Measurements from ENCODE around the gene RBM33.

Gene RBM33

DNA sequence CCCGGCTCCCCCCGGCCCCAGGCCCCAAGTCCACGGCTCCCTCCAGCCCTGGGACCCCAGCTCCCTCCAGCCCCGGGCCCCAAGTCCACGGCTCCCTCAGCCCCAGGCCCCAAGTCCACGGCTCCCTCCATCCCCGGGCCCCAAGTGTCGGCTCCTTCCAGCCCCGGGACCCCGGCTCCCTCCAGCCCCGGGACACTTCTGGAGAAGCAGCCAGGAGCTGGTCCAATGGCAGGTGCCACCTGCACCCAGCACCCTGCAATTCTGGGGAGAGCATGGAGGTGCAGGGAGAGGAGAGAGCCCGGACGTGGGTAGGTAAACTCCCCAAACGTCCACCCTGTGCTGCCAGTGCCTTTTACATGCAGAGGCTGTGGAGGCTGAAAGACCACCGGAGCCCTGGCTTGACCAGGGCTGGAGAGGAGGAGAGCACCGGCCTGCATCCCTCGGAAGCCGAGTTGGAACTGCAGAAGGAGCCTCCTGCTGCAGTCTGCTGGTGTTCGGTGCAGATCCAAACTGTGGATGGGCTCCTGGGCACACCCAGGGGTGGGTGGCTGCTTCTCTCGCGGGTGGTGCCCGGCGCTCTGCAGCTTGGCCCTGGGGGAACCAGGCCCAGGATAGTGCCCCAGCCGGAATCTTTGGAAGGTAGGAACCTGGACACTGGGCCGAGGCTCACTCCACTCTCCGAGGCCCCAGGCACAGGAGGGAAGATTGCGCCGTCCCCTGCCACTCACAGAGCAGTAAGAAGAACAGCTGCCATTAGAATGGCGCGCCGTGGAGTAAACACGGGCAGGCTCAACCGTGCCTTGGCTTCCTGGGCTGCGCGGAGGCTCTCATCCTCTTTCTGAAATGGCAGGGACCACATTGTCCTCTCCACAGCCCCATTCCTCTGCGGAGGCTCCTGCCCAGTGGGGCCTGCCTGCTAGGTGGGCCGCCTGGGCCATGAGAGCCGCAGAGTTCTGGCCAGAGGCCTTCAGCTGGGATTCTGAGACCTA is 153.1 kb downstream of the RBM33 start:
- DNase-seq (ENCODE audit: low spot score): no peak

DNA sequence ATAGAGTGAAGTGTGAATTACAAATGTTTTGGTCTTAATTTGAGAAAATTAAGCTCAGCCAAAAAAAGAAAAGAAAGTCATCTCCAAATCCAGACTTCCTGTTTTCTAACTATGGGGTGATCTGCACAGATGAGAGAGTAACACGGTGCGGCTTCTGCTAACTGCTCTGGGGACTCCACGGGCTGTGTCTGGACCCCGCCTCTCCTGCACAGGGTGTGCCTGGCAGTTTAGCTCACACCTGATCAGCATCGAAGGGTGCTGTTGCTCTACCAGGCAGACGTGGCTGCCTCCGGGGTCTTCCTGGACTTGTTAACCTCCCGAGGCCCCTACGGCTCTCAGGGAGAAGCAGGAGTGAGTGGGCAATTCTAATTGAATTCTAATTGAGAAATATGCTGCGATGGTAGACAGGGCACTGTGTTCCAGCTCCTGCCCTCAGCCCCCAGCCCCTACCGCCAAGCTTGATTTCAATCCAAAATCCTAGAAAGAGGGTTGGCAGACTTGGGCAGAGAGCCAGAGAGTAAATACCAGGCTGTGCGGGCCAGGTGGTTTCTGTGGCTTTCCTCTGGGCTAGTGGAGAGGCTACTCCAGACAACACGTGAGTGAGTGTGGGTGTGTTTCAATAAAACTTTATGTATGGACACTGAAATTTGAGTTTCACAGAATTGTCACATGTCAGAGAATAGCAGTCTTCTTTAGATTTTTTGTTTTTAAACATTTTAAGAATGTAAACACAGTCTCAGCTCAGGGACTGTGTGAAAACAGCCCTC is 154.4 kb downstream of the RBM33 start:
- DNase-seq (ENCODE audit: low spot score): no peak

DNA sequence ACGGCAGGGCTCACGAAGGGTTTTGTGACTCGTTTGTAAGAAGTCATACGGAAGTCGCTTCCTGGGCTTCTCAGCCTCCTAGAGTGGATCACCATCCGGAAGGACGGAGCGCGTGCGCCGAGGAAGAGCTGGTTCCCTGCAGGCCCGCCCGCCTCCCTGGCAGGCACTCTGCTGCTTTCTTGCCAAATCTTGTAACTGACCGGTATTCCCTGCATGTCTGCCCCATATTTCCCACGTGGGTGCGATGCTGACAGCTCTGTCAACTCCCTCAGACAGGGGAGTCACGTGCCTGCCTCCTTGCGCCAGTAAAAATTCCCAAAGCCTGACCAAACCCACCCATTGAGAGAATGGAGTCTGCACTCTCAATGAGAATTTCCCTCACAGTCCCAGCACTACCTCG is 155.1 kb downstream of the RBM33 start:
- DNase-seq (ENCODE audit: low spot score): peak; percentile 44

DNA sequence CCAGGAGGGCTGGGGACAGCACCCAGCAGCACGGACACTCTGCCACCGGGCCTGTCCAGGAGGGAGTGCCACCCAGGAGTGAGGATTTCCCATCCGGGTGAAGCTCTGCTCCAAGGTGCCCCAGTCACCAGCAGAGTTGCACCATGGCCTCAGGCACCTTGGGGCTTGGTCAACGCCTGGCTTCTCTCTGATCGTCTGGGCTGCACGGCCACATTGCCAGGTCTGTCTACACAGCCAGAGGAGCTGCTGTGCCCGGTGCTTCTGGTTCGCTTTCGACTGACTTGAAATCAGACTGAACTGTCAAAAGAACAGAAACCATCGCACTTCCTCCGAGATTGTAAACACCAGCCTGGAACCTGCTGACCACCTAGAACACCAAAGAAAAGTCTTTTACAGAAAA is 155.8 kb downstream of the RBM33 start:
- DNase-seq (ENCODE audit: low spot score): no peak

DNA sequence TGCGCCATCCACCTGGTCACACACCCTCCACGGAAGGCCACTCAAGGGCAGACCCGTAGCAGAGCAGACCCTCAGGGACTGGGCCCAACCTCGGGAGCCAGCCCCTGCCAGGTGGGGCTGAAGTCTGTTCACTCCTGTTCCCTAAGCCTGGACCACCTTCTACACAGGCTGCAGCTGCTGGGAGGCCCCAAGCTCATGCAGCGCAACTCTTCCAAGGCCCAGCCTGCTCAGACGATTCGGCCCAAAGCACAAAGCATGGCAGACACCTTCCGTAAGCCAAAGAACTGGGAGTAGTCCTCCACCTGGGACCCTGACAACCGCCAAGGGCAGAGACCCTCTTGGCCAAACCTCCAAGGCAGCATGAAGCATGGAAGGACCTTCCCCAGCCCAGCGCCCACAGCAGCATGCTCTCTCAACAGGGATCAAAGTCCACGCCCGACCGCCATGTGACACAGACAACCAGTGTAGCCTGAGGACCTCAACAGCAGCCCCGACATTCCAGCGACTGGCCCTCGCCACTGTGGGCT is 156.3 kb downstream of the RBM33 start:
- DNase-seq (ENCODE audit: low spot score): no peak

DNA sequence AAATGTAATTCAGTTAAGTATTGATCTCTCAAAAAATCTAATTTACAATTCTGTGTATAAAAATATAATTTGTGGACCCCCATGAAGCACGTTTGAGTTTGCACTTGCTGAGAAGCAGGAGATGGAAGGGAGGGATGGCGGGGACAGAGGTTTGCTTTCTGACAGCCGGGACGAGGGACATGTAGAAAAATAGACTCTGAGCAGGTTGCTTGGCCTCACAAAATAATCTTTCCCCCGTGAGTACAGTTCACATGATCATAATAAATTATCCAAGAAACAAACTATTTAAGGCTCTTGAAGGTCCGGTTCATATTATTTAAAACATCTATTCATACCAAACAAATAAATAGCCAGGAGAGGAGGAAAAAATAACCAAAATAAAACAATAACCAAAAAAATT is 157.8 kb downstream of the RBM33 start:
- no peak for DNase-seq (ENCODE audit: low spot score)

DNA sequence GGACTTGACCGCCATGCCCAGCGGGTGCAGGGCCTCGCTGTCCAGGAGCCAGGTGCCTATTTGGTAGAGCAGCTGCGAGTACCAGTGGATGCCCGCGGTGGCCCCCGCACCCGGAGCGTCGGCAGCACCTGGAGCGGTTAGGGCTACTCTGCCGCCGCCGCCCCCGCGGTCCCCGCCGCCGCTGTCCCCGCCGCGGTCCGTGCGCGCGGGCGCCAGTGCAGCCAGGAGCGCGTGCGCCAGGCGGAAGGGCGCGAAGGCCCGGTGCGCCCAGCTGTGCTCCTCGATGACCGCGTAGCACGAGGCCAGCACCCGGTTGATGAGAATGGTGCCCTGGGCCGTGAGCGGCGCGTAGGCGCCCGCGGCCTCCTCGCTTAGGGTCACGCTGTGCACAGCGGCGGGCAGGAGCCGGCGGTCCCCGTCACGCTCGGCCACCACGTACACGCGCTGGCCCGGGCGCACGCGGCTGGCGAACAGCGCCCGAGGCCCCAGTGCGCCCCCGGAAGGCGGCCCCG is 158.5 kb downstream of the RBM33 start:
- DNase-seq (ENCODE audit: low spot score): no peak

DNA sequence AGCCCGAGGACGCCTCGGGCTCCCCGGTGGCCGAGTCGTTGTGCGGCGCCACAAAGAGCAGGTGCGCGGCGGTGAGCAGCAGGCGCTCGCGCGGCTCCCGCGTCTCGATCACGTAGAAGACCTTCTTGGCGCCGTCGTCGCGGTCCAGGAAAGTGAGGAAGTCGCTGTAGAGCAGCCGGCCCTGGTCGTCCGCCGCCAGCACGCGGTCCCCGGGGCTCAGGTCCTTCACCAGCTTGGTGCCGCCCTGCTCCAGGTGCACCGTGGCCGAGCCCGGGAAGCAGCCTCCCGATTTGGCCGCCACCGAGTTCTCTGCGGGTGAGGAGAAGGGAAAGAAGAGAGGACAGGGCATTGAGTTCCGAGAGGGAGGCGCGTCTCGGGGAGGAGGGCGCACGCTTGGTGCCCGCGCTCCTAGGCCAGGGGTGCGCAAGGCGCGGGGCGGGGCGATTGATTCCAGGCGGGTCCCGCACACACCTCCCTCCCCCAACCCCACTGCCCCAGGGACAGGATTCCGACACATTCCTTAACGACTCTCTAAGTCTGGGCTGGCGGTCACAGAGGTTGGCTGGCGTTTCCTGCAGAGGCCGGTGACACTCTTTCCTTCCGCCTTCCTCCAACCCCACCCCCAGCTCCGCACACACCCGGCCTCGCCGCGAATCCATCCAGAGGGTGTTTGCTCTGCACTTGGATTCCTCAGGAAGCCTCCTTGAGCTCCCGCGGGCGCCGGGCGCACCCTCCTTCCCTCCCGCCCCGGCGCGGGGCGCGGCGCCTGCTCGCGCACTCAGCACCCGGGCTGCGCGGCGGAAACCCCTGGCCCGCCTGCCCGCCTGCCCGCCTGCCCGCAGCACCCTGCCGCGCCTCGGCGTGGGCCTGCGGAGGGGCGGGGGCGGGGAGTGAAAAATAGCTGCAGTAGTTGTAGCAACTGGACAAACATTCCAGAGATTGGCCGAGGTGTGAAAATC is 159.2 kb downstream of the RBM33 start:
- peak; percentile 50 for DNase-seq (ENCODE audit: low spot score)

DNA sequence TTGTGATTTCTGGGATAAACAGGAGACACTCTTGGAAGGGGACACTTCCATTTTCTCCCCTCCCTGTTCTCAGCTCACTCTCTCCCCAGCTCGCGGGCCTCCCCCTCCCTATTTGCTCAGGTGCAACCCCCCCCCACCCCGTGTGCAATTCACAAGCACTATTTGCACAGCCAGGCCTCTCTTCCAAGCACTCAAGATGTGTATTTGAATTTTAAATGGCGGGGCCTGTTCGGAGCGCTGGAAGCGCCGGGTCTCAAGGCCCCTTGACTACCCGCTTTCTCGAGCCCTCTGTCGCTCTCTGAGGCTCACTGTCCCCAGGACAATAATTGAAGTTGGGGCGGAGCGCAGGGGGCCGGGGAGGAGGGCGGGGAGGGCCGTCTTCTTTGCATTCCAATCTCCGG is 160.0 kb downstream of the RBM33 start:
- no peak for DNase-seq (ENCODE audit: low spot score)

DNA sequence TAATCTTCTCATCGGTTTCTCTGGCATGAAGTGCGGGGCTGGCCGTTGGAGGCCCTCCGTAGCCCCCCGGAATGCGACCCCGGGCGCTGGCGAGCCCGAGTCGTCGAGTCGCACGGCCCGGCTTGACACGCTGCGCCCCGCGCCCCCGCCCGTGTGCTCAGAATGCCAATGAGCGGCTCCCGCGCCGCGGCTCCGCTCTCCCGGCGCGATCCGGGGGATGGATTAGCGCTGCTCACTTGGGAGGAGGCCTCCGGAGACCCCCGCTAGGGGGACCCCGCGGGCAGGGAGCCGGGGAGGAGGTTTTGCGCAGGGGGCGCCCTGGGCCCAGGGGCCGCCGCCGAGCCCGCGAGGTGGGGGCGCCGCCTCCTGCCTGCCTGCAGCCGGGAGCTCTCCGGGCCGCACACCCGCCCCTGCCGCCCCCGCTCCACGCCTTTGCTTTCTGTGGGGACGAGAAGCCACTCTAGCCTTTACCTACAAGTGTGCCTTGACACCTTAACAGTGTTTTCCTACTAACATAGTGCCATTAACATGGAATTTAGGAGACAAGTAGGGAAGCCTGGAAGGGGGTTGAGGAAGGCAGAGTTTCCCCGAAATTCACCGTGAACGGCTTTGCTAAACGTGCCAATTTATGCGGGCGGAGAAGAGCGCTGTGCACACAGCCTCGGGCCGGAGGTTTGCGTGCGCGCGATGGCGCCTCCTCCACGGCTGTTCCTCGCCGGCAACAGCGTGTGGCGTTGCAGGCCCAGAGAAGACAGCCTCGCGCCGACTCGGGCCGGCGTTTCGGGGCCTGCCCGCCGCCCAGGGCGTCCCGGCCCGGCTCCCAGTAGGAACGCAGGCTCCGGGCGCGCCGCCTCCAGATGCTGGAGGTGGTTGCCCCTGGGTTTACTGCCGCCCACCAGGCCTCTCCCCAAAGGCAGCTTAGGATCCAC is 160.7 kb downstream of the RBM33 start:
- DNase-seq (ENCODE audit: low spot score): peak; percentile 89

DNA sequence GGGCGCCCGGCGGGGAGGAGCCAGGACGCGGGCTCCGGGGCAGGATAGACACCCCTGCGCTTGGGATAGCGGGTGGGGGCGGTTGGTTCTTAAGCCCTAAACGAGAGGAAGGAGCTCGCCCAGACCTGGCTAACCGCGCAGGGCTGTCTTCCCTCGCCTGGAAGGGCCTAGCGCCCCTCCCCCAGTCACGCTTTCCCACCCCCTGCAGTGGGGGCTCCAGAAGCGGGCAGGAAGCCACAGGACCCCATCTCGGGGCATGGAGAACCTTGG is 161.3 kb downstream of the RBM33 start:
- no peak for DNase-seq (ENCODE audit: low spot score)

DNA sequence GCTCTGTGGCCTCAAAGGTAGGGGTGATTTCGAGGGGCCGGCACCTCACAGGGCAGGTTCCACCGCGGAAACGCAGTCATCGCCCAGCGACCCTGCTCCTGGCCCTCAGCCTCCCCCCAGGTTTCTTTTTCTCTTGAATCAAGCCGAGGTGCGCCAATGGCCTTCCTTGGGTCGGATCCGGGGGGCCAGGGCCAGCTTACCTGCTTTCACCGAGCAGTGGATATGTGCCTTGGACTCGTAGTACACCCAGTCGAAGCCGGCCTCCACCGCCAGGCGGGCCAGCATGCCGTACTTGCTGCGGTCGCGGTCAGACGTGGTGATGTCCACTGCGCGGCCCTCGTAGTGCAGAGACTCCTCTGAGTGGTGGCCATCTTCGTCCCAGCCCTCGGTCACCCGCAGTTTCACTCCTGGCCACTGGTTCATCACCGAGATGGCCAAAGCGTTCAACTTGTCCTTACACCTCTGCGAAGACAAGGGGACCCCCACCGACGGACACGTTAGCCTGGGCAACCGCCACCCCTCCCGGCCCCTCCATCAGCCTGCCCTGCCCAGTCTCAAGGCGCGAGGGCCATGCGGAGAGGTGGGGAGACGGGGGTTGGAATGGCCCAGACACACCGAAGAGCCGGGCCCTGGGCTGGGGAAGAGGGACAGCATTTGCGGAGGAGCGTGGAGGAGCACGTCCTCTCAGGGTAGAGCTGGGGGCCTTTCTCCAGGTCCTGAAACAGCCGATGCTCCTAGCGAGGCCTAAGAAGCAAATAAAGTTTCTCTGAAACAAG is 161.8 kb downstream of the RBM33 start:
- peak; percentile 38 for DNase-seq (ENCODE audit: low spot score)

DNA sequence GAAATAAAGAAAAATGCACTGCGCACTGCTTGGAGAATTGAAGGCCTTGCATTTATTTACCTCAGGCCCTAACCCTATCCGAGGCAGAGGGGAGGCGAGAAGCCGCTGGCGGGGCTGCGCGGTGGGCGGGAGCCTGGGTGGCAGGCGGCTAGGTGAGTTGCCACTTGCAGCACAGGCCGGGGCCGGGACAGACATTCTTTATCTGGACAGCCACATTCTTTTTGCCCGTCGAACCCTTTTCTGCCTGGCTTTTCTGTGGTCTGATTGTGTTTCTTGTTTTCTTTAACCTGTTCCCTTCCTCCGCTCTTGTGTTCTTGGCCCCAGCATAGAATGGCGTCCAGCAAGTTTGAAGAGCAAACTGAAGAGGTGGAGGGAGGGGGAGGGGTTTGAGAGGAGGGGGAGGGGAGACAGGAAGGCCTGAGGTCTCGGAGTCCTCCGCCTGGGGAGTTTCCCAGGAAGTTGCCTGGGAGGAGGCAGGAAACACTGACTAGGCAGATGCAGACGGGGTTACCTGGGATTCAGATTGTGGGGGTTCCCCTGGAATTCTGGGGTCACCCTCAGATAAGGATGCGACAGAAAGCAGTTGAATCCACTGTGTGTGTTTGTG is 162.7 kb downstream of the RBM33 start:
- DNase-seq (ENCODE audit: low spot score): no peak

DNA sequence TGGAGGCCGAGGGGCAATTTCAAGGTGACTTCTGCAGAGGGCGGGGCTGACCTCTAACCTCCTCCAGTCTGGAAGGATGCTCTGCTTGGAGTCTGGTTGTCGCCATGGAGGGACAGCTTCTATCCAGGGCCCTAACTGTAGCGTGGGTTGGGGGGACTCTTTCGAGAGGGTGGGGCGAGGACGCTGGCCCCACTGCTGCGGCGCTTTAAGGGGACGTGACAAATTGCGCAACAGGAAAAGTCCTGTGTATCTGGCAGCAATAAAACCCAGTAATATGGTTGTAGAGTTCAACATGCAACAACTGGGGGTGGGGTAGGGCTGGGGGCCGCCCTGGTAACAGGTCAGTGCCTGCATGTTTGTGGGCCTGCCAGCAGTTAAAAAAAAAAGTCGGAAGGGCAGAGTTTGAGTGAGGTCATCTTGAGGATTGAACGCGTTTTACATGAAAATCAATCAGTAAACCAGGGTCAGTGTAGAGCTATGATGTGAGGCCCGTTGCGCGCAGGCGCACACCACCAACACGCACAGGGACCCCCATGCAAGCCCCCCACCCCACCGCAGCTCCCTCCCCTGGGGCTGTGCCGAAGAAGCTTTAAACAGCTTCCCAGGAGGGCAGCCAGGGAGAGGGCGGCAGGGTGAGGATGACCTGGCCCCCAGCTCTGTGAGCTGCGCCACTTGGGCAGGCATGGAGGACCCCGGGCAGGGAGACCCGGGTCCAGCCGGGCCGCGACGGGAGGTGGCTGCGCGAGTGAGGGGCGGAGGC is 163.5 kb downstream of the RBM33 start:
- DNase-seq (ENCODE audit: low spot score): no peak

DNA sequence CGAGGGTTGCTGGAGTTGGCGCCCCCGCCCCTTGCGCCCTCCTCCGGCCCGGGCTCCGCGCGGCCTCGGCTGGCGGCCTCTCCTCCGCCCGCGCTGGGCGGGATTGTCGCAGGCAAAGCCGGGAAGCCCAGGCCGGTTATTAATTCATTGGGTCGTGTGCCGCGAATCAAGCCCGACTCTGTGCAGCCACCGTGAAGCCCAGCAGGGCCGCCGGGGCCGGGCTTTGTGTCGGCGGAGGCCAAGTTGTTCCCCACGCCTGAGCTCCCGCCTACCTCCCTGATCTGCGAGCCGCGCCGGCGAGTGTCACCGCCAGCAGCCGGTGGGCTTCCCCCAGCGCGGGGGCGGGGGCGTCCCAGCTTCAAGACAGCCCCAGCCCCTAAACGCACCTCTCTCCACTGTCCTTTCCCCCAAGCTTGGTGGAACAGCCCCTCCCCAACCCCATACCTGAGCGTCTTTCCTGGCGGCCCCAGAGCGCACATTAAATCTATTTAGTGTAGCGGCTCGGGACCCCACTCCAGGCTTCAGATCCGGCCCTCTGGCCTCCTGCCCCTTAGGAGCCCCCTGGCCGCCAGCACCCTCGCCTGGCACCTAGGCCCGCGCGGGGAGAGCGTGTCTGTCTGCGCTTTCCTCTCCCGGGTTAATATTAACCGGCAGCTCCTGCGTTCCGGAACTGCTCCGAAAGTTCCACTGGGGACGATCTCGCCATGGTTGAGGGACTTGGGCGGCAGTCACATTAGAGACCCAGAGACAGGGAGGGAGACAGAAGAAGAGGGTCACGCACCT is 164.3 kb downstream of the RBM33 start:
- DNase-seq (ENCODE audit: low spot score): no peak

DNA sequence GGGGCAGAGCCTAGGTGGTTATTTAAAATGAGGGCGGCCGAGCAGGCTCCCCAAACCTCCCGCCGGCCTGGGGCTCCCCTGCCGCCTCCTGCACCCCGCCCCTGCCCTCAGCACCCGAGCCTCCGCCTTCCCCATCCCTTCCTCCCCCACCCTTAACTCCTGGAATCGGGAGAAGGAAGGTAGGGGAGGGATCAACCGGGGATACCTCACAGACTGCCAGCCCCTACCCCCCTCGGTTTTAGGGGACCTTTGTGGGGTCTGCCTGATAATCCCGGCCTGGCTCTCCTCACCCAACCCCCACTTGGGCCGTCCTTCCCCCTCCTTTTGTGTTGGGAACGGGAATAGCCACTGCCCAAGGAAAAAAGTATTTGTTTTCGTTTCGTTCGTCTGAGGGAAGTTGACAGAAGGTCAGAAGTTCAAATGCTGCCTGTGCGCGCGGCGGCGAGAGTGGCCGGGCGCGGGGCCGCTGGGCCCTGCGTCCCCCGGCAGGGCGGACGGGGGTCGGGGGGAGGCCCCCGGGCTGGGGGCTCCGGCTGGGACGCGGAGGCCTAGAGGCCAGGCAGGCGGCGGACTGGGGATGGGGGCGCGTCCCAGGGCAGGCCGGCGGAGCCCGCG is 165.0 kb downstream of the RBM33 start:
- no peak for DNase-seq (ENCODE audit: low spot score)
